NOMO-1 treated with dmso at 0.1 percent for 144 hours (cell line): Measurements from ENCODE around the gene PCDHGA7.
"Not testable (repeated sequence)": the region's sequence is repeated elsewhere in the genome, so short reads cannot be mapped to it uniquely, and the experiment has no call there.

Source experiments
- DNase-seq: peaks from one replicate; lab custom pipeline; 2025; ENCODE audit not compliant: unreplicated experiment; lab: John Stamatoyannopoulos, UW

PCDHGA7 gene

GRCh38 chr5:141382469-141383294 is at the start of gene PCDHGA7:
PCDHGA7 (plus strand) TSS chr5:141382742; CDS start chr5:141382900, 158 bp downstream.
- DNase-seq: no peak

DNA sequence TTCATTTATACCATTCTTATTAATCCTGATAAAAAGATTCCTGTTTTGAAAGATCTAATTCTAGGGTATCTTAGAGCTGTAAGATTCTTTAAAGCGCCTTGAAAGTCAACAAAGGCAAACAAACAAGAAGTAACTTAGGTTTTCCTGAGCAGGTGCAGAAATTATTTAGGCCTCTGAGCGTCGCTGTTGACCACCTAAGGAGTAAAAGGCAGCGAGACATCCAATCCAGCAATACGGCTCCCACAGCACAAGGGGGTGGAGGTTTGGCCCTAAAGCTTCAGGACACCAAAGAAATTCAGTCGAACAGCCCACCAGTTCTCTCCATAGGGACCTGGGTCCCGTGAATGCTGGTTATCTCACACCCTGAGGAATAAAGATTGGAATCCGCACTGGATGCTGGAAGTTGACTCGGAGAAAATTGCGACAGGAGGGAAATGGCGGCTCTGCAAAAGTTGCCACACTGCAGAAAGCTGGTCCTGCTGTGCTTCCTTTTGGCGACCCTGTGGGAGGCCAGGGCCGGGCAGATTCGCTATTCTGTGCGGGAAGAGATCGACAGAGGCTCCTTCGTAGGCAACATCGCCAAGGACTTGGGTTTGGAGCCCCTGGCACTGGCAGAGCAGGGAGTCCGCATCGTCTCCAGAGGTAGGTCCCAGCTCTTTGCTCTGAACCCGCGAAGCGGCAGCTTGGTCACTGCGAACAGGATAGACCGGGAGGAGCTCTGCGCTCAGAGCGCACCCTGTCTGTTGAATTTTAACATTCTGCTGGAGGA is 43.8 kb upstream of the PCDHGA7 start, which contains the start of gene PCDHGA2:
TSS of gene PCDHGA2 (plus strand) at position 223 of the 769 bp plus-strand sequence.
- no peak for DNase-seq

- not testable (repeated sequence) for DNase-seq
These were observed 41.7 kb upstream of the PCDHGA7 start for GRCh38 chr5:141340781-141341354.

- no peak for DNase-seq
These were observed 39.8 kb upstream of the PCDHGA7 start for GRCh38 chr5:141342773-141343172.

GRCh38 chr5:141343242-141343952 is 39.1 kb upstream of the PCDHGA7 start, which contains the start of gene PCDHGA3:
PCDHGA3 (plus strand) TSS chr5:141343829; CDS start chr5:141344034, 205 bp downstream.
- DNase-seq: no peak

GRCh38 chr5:141343953-141344463 is 38.5 kb upstream of the PCDHGA7 start:
- DNase-seq: no peak

DNA sequence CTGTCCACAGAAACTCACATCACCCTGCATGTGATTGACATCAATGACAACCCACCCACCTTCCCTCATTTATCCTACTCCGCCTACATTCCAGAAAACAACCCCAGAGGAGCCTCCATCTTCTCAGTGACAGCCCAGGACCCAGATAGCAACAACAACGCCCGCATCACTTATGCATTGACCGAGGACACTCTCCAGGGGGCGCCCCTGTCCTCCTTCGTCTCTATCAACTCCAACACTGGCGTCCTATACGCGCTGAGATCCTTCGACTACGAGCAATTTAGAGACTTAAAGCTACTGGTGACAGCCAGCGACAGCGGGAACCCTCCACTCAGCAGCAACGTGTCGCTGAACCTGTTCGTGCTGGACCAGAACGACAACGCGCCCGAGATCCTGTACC is 37.2 kb upstream of the PCDHGA7 start:
- DNase-seq: no peak

DNA sequence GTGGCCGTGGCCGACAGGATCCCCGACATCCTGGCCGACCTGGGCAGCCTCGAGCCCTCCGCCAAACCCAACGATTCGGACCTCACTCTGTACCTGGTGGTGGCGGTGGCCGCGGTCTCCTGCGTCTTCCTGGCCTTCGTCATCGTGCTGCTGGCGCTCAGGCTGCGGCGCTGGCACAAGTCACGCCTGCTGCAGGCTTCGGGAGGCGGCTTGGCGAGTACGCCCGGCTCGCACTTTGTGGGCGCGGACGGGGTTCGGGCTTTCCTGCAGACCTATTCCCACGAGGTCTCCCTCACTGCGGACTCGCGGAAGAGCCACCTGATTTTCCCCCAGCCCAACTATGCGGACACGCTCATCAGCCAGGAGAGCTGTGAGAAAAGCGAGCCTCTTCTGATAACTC is 36.5 kb upstream of the PCDHGA7 start:
- not testable (repeated sequence) for DNase-seq

DNA sequence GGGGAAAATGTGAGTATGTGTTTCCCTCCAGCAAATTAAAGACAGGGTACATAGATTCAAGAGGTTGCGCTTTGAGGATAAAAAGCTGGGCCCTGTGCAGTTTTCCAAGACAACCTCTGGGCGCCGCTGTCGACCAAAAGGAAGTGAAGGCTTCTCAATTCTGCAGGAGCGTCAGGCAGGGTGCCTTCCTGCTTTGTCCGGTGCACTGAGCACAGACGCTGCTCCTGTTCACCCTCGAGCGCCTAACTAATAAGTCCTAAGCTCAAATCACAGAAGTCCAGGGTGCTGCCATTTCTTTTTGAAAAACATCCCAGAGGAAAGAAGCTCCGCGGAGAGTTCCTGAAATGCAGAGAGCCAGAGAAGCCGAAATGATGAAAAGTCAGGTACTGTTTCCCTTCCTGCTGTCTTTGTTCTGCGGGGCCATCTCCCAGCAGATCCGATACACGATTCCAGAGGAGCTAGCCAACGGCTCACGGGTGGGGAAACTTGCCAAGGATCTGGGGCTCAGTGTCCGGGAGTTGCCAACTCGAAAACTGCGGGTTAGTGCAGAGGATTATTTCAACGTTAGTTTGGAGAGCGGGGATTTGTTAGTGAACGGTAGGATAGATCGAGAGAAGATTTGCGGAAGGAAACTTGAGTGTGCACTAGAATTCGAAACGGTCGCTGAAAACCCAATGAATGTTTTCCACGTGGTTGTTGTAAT is 32.5 kb upstream of the PCDHGA7 start, which contains the start of gene PCDHGB1:
TSS of gene PCDHGB1 (plus strand) at position 183 of the 703 bp plus-strand sequence. CDS start at position 345, 162 bp downstream.
- DNase-seq: no peak

DNA sequence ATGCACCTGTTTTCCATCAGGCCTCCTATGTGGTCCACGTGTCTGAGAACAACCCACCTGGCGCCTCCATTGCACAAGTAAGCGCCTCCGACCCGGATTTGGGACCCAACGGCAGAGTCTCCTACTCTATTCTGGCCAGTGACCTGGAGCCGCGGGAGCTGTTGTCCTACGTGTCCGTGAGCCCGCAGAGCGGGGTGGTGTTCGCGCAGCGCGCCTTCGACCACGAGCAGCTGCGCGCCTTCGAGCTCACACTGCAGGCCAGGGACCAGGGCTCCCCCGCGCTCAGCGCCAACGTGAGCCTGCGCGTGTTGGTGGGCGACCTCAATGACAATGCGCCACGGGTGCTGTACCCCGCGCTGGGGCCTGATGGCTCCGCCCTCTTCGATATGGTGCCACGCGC is 31.0 kb upstream of the PCDHGA7 start:
- DNase-seq: no peak

DNA sequence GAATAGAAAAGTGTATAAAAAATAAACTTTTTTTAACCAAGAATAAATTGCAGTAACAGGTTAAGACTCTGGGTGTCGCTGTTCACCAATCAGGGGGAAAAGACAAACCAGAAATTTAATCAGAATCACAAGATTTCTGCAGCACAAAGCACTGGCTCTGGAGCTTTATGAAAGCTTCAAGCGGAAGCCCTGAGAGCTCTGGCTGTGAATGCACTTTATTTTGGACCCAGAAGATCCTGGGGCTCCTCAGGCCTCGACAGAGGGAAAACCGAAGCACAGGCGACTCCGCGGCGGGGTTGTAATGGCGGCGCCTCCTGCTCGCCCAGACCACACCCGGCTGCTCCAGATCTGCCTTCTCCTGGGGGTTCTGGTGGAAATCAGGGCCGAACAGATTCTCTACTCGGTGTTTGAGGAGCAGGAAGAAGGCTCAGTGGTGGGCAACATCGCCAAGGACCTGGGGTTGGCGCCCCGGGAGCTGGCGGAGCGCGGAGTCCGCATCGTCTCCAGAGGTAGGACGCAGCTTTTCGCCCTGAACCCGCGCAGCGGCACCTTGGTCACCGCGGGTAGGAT is 27.6 kb upstream of the PCDHGA7 start, which contains the start of gene PCDHGA4:
TSS of gene PCDHGA4 (plus strand) at position 122 of the 570 bp plus-strand sequence. CDS start at position 209, 87 bp downstream.
- no peak for DNase-seq

- no peak for DNase-seq
These were observed 26.9 kb upstream of the PCDHGA7 start for GRCh38 chr5:141355641-141356040.

GRCh38 chr5:141356133-141356532 is 26.4 kb upstream of the PCDHGA7 start:
- no peak for DNase-seq

DNA sequence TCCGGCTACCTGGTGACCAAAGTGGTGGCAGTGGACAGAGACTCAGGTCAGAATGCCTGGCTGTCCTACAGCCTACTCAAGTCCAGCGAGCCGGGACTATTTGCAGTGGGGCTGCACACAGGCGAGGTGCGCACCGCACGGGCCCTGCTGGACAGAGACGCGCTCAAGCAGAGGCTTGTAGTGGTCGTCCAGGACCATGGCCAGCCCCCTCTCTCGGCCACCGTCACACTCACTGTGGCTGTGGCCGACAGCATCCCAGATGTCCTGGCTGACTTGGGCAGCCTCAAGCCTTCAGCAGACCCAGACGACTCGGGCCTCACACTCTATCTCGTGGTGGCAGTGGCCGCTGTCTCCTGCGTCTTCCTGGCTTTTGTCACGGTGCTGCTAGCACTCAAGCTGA is 25.6 kb upstream of the PCDHGA7 start:
- no peak for DNase-seq

- DNase-seq: peak; percentile 54
These were observed 22.6 kb upstream of the PCDHGA7 start, which contains the start of gene PCDHGB2 for GRCh38 chr5:141359790-141360426. PCDHGB2 (plus strand) TSS chr5:141359994; CDS start chr5:141360136, 142 bp downstream.

DNA sequence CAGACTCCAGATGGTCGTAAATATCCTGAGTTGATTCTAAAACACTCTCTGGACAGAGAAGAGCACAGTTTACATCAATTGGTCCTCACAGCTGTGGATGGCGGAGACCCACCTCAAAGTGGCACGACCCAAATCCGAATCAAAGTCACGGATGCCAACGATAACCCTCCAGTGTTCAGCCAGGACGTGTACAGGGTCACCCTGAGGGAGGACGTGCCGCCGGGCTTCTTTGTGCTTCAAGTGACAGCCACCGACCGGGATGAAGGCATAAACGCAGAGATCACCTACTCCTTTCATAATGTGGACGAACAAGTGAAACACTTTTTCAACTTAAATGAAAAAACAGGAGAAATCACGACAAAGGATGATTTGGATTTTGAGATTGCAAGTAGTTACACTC is 21.9 kb upstream of the PCDHGA7 start:
- DNase-seq: no peak

- DNase-seq: no peak
These were observed 19.8 kb upstream of the PCDHGA7 start for GRCh38 chr5:141362719-141363118.

DNA sequence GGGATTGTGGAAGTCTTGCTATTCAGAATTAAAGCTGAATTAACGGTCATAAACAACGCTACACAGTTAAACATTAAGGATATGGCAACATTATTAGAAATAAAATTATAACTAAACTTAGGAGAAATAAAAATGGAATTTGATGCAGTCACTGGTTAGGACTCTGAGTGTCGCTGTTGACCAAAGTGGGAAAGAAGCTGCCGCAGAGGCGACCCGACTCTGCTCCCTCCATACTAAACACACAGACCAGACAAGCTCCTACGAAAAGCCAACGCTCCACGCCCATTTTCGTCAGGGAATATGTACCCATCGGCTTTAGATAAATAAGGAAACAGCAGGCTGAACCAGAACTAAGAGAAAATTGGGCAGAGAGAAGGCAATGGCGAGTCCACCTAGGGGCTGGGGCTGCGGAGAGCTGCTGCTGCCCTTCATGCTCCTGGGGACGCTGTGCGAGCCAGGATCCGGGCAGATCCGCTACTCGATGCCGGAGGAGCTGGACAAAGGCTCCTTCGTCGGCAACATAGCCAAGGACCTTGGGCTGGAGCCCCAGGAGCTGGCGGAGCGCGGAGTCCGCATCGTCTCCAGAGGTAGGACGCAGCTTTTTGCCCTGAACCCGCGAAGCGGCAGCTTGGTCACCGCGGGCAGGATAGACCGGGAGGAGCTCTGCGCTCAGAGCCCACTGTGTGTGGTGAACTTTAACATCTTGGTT is 18.4 kb upstream of the PCDHGA7 start, which contains the start of gene PCDHGA5:
TSS of gene PCDHGA5 (plus strand) at position 211 of the 709 bp plus-strand sequence. CDS start at position 380, 169 bp downstream.
- DNase-seq: no peak
